Stimulated activated CD4-positive, alpha-beta T cell treated with anti-CD3 and anti-CD28 coated beads, Interleukin-1b, Interleukin-23, amount 100 ng/mL, for 4 hours (primary cell): ENCODE measurements around the gene MRPL42.
"Not testable (repeated sequence)": the region's sequence is repeated elsewhere in the genome, so short reads cannot be mapped to it uniquely, and the experiment has no call there.

ENCODE experiments used
- DNase-seq, 2 donors: peaks; one replicate each; pipeline ENCODE4 v3.0.0-alpha.2; 2020; ENCODE audit warnings: low read depth in 2 of 2

Gene MRPL42

GRCh38 chr12:93541578-93542225, 74.4 kb downstream of the MRPL42 start:
- DNase-seq, result no peak

GRCh38 chr12:93547778-93548177, 80.5 kb downstream of the MRPL42 start:
- DNase-seq, result no peak

- DNase-seq, result no peak
These were observed 81.9 kb downstream of the MRPL42 start for GRCh38 chr12:93549174-93549573.

GRCh38 chr12:93550748-93551611, 83.7 kb downstream of the MRPL42 start:
- no peak for DNase-seq

- no peak for DNase-seq
These were observed 85.1 kb downstream of the MRPL42 start for GRCh38 chr12:93552427-93552826.

GRCh38 chr12:93557879-93558278, 90.6 kb downstream of the MRPL42 start:
- not testable (repeated sequence) for DNase-seq

GRCh38 chr12:93558685-93559084, 91.4 kb downstream of the MRPL42 start:
- not testable (repeated sequence) for DNase-seq

- DNase-seq, result no peak
These were observed 96.7 kb downstream of the MRPL42 start for GRCh38 chr12:93563807-93564538.

GRCh38 chr12:93565760-93566159, 98.4 kb downstream of the MRPL42 start:
- DNase-seq, result no peak
